Natural killer cell (primary cell): ENCODE results near the gene TSC1. TPM values are rescaled to one million over a fixed set of nuclear protein-coding genes. Genes with fewer than 3 reads are reported as not detected.

Source experiments
- ATAC-seq, 3 donors: fragments of 150-1000 bp in 2 of 3; fragments of 200-7000 bp in 1 of 3; cut with Tn5 transposase; 1 replicate in 1 of 3; 2 replicates in 2 of 3; pipeline ENCODE4 v1.10.0; 2021; ENCODE audit warnings: mild to moderate bottlenecking in 2 of 3, moderate library complexity in 2 of 3
- DNase-seq, 2 donors: peaks; one replicate each; pipeline versions ENCODE4 v3.0.0 to v3.0.0-alpha.2; 2013 to 2021; ENCODE audit warnings: mixed read lengths in 1 of 2
- H3K27ac ChIP-seq: one replicate; pipeline ENCODE4 v1.5.1; 2013; ENCODE audit warnings: mild to moderate bottlenecking, low read length
- H3K27me3 ChIP-seq: one replicate; pipeline ENCODE4 v1.6.1; 2013; ENCODE audit warnings: low read length; ENCODE audit not compliant: control insufficient read depth, insufficient read depth
- H3K36me3 ChIP-seq: one replicate; pipeline ENCODE4 v1.6.1; 2013; ENCODE audit warnings: low read length; ENCODE audit not compliant: control insufficient read depth, insufficient read depth
- H3K4me1 ChIP-seq: one replicate; pipeline ENCODE4 v1.6.1; 2013; ENCODE audit warnings: low read length; ENCODE audit not compliant: control insufficient read depth, insufficient read depth
- H3K4me3 ChIP-seq: one replicate; pipeline ENCODE4 v1.5.1; 2013; ENCODE audit warnings: low read length
- H3K9me3 ChIP-seq: one replicate; pipeline ENCODE4 v1.6.1; 2013; ENCODE audit warnings: low read length; ENCODE audit not compliant: control insufficient read depth, insufficient read depth
- H3K27ac Mint-ChIP-seq, 2 donors: one replicate each; pipeline ENCODE4 v1.8.0; 2022; ENCODE audit warnings: mild to moderate bottlenecking in 2 of 2, mixed read lengths in 2 of 2, moderate library complexity in 1 of 2
- H3K27me3 Mint-ChIP-seq, 2 donors: one replicate each; pipeline ENCODE4 v1.8.0; 2022; ENCODE audit warnings: low read depth in 2 of 2, mixed read lengths in 2 of 2
- H3K36me3 Mint-ChIP-seq: one replicate; pipeline ENCODE4 v1.8.0; 2022; ENCODE audit warnings: mixed read lengths
- H3K4me1 Mint-ChIP-seq, 2 donors: one replicate each; pipeline ENCODE4 v1.8.0; 2022; ENCODE audit warnings: mixed read lengths in 2 of 2
- H3K4me3 Mint-ChIP-seq: one replicate; pipeline ENCODE4 v1.8.0; 2022; ENCODE audit warnings: mild to moderate bottlenecking, moderate library complexity, mixed read lengths
- H3K9me3 Mint-ChIP-seq, 2 donors: one replicate each; pipeline ENCODE4 v1.8.0; 2022; ENCODE audit warnings: mixed read lengths in 2 of 2
- CTCF ChIP-seq: fragments of 200-600 bp; IDR thresholded peaks from one replicate; pipeline ENCODE4 v1.8.0; 2022; ENCODE audit warnings: antibody characterized with exemption
- WGBS: methylation state at CpG from one replicate; pipeline ENCODE4 v1.1.7; 2013; ENCODE audit warnings: missing lambda C conversion rate; ENCODE audit not compliant: insufficient coverage; 5-methylcytosine and 5-hydroxymethylcytosine counted together
- intact Hi-C: fragments of 100-400 bp; cut with micrococcal nuclease; formaldehyde crosslinking; loops from one replicate; pipeline ENCODE4 v1.14.2; 2022
- total RNA-seq, 4 donors: library from RNA; stranded (reverse); fragments of 120-200 nt in 1 of 4; gene quantifications; one replicate each; pipeline versions ENCODE4 v1.2.3 to v1.2.4, GENCODE V29; 2013 to 2022

TSC1 gene
- total RNA-seq, 3 donors from 2014 or later (not counting 1 experiment from before 2014, with no cell fraction given), result 58.0 to 73.5 (median 63.3) TPM

GRCh38 chr9:132887181-132888120 lies 57.0 kb downstream of the TSC1 start:
- no peak for TF ChIP-seq CTCF
- intact Hi-C loops, result no loop called here
- no peak overlapping the region for H3K27ac Mint-ChIP-seq
- DNase-seq (no peak), ATAC-seq (peak in 1 of 3 donors; percentile 14)
- H3K9me3 ChIP-seq, result no peaks in the 10 kb centered on the region
- H3K27me3 ChIP-seq, result no peaks in the 10 kb centered on the region
- no peak overlapping the region for H3K4me3 Mint-ChIP-seq
- no peaks in the 10 kb centered on the region for H3K36me3 ChIP-seq
- WGBS, result 87% methylated on average over 18 of the region's 18 CpGs
- H3K4me1 Mint-ChIP-seq, result peaks cover 0 to 4% of the 10 kb centered on the region in 2 donors
- H3K27ac ChIP-seq, result no peak overlapping the region
- H3K4me1 ChIP-seq, result peaks cover 41% of the 10 kb centered on the region
- no peaks in the 10 kb centered on the region for H3K9me3 Mint-ChIP-seq
- H3K27me3 Mint-ChIP-seq, result no peaks in the 10 kb centered on the region
- H3K36me3 Mint-ChIP-seq, result peaks cover under 1% of the 10 kb centered on the region
- H3K4me3 ChIP-seq, result no peak overlapping the region

DNA sequence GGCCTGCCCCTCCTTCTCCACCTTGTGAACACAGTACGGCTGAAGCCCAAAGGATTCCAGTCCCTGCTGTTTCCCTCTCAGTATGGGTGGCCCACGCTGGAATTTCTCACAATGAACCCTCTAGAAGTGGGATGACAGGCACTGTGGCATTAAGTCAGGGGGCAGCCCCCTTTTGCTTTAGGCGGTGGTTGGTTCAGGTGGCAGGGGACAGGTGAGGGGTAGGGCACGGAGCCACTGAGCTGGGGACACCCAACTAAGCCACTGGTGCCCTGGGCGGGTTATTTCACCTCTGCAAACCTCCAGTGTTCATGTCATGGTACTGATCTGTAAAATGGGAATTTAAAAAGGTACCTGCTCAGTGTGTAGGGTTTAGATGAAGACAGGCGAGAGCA lies 58.1 kb downstream of the TSC1 start:
- intact Hi-C loops, result no loop called here
- Histone ChIP-seq H3K27me3 (no peaks in the 10 kb centered on the region), H3K36me3 (no peaks in the 10 kb centered on the region), H3K4me1 (peaks cover 50% of the 10 kb centered on the region), H3K27ac (no peak overlapping the region), H3K9me3 (no peaks in the 10 kb centered on the region), H3K4me3 (no peak overlapping the region)
- Mint-ChIP-seq H3K36me3 (no peaks in the 10 kb centered on the region), H3K4me3 (no peak overlapping the region), H3K27me3 (no peaks in the 10 kb centered on the region), H3K4me1 (peaks cover 0 to 11% of the 10 kb centered on the region in 2 donors), H3K27ac (no peak overlapping the region), H3K9me3 (no peaks in the 10 kb centered on the region)
- no peak for TF ChIP-seq CTCF
- WGBS, result 87% methylated on average over 6 of the region's 6 CpGs
- ATAC-seq, result no peak
- no peak for DNase-seq

DNA sequence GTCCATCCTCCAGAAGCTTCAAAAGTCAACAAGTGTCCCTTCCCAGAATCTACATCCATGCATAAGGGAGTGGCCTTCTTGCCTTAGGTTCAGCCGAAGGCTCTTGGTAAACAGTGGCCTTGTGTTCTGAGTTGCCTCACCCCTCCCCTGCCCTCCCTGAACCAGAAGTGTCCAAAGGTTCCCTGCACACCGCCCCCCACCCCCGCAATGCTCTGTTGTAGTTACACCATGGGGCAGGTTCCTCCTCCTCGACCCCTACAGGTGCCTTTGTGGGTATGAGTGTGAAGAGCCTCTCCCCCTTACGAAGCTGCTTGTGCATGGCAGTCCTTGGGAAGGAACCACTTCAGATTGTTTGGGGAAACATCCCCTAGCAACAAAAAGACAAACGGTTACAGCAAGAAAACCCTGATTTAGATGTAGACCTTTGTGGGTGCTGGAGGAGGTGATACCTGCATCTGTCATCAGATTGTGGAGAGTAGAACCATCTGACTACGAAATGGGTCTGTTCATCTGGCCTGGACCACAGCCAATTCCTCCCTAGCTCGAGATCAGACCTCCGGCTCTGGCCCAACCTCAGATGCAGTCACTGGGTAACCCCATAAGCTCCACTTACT lies 58.6 kb downstream of the TSC1 start:
- no peak overlapping the region for H3K27ac Mint-ChIP-seq
- H3K4me1 ChIP-seq, result peaks cover 52% of the 10 kb centered on the region
- peaks cover 0 to 11% of the 10 kb centered on the region in 2 donors for H3K4me1 Mint-ChIP-seq
- WGBS, result 41% methylated on average over 5 of the region's 9 CpGs
- intact Hi-C loops, result no loop called here
- no peaks in the 10 kb centered on the region for H3K9me3 Mint-ChIP-seq
- H3K4me3 ChIP-seq, result no peak overlapping the region
- ATAC-seq (peak in 2 of 3 donors; percentile 46 to 56), DNase-seq (peak in 1 of 2 donors; percentile 14)
- H3K4me3 Mint-ChIP-seq, result no peak overlapping the region
- no peaks in the 10 kb centered on the region for H3K36me3 ChIP-seq
- no peaks in the 10 kb centered on the region for H3K27me3 Mint-ChIP-seq
- peak overlapping the region; percentile 11 for H3K27ac ChIP-seq
- TF ChIP-seq CTCF, result no peak
- H3K36me3 Mint-ChIP-seq, result no peaks in the 10 kb centered on the region
- H3K27me3 ChIP-seq, result no peaks in the 10 kb centered on the region
- H3K9me3 ChIP-seq, result no peaks in the 10 kb centered on the region
